ENCODE results near the gene C4B. TPM values are rescaled to one million over a fixed set of nuclear protein-coding genes. Genes with fewer than 3 reads are reported as not detected.

The C4B gene
- polyA plus RNA-seq, 6 donors from 2014 or later = 0.60 to 1.0 TPM; not detected in 4

DNA sequence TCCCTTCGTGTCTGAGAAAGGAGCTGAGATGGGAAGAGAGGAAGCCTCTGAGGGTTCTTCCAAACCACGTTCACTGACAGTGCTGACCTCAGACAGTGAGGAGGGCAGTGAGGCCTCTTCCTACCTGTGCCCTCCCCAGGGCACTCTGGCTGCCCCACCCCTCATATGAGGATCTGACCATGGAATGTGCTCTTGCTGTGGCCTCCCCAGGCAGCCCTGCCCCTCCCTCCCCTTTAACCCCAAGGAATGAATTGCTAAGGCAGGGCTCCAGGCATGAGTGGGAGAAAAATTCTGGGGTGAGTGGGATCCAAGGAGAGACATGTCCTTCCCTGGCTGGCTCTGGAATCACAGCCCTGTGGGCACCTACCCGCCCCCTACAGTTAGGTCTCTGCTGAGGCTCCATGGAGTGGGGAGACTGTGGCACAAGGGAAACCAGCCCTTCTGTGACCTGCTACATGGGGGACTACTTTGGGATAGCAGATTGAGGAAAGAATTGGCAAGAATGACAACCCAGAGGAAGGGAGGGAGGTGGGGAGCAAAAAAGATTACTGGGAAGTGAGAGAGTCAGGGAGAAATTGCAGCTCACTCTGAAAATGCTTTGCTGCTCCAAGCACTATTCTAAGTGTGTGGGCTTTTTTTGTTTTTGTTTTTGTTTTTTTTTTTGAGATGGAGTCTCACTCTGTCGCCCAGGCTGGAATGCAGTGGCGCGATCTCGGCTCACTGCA, 65.1 kb downstream of the C4B start:
- H3K4me1 Mint-ChIP-seq = peaks cover 0 to 4% (median 0%) of the 10 kb centered on the region in 3 donors
- ATAC-seq (ENCODE audit: low read depth in 2 of 2) = no peak
- H3K36me3 Mint-ChIP-seq = peaks cover 0 to 7% of the 10 kb centered on the region in 2 donors
- H3K4me3 Mint-ChIP-seq = no peak overlapping the region
- no peak overlapping the region for H3K27ac Mint-ChIP-seq
- H3K9me3 Mint-ChIP-seq = no peaks in the 10 kb centered on the region
- H3K27me3 Mint-ChIP-seq = peaks cover 21 to 59% (median 44%) of the 10 kb centered on the region in 3 donors
- no peak for DNase-seq

DNA sequence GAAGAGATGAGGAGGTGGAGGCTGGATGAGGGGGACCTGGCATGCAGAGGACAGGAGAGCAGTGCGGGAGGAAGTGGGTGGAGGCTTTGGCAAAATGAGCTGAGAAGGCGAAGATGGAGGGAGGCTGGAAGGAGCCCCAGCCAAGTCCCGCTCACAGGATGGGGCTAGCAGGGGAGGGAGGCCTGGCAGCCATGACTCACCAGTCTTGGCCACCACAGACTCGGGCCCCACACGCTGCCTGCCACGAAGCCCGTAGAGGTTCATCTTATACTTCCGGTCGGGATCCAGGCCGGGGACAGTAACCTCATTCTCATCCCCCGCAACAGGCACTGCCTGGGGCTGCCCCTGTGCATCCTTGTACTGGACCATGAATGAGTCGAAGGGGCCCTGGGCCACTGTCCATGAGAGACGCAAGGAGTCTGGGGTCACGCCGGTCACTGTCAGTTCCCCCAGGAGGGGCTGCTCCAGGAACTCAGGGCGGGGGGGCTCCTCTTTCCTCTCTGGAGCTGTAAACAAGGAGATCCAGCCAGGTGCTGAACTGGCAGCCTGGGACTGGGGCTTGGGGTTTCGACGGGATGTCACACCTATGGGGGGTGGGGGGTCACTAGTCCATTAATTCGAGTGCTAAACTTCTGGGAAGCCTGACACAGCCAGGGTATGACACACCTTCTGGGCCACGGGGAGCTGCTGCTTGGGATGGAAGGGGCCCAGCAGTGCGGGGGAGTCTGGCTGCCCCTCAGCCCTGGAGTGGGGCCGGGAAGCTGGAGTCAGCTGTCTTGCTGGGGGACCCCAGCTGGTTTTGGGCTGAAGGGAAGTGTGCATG, 66.8 kb downstream of the C4B start:
- peaks cover 35 to 65% (median 52%) of the 10 kb centered on the region in 3 donors for H3K27me3 Mint-ChIP-seq
- no peak for DNase-seq
- ATAC-seq (ENCODE audit: low read depth in 2 of 2) = no peak
- H3K27ac Mint-ChIP-seq = peak overlapping the region in 1 of 6 donors; percentile 63
- H3K9me3 Mint-ChIP-seq = peaks cover 0 to 2% (median 0%) of the 10 kb centered on the region in 7 donors
- H3K4me1 Mint-ChIP-seq = peaks cover 0 to 4% (median 0%) of the 10 kb centered on the region in 3 donors
- H3K4me3 Mint-ChIP-seq = no peak overlapping the region
- peaks cover 0 to 7% of the 10 kb centered on the region in 2 donors for H3K36me3 Mint-ChIP-seq

DNA sequence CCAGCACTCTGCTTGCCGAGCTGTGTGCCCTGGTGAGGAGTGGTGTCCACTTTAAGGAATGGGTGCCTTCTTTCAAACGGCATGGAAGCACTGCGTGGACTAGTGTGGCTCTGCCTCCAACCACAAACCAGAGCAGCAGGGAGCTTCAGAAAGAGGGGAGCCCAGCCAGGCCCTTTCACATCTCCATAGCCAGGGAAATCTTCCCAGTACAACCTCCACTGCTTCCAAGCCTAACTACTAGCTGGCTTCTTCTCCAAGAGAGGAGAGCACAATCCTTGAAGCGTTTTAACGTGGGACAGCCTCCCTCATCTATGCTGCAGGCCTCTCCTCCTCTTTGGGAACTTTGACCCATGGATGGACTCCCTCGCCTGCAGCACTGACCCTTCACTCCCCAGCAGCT, 67.9 kb downstream of the C4B start:
- Mint-ChIP-seq H3K27me3 (peaks cover 35 to 73% (median 60%) of the 10 kb centered on the region in 3 donors), H3K4me1 (peaks cover 0 to 7% (median 5%) of the 10 kb centered on the region in 3 donors), H3K9me3 (peaks cover 0 to 2% (median 0%) of the 10 kb centered on the region in 7 donors), H3K27ac (no peak overlapping the region), H3K4me3 (no peak overlapping the region), H3K36me3 (peaks cover 0 to 7% of the 10 kb centered on the region in 2 donors)
- DNase-seq (no peak), ATAC-seq (ENCODE audit: low read depth in 2 of 2) (no peak)

DNA sequence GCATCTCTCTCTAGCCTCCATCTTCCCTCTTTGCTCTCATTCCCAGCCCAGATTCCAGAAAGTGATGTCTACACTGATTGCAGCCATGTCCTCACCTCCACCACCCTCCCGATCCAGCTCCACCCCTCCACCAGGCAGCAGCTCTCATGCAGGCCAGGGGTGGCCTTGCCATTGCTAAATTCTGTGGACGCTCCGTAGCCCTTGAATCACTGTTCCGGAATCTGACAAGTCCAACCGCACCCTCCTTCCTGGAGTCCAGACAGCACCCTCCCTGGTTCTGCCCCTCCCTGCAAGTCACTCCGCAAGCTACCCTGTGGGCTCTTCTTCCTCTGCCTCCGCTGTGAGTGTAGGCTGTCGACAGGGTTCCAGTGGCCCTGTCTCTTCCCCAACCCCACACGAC, 68.3 kb downstream of the C4B start:
- Mint-ChIP-seq H3K27ac (peak overlapping the region in 1 of 6 donors; percentile 60), H3K36me3 (peaks cover 0 to 7% of the 10 kb centered on the region in 2 donors), H3K4me1 (peaks cover 0 to 7% (median 5%) of the 10 kb centered on the region in 3 donors), H3K9me3 (peaks cover 0 to 2% (median 0%) of the 10 kb centered on the region in 7 donors), H3K27me3 (peaks cover 35 to 73% (median 60%) of the 10 kb centered on the region in 3 donors), H3K4me3 (no peak overlapping the region)
- ATAC-seq (ENCODE audit: low read depth in 2 of 2) (no peak), DNase-seq (no peak)

DNA sequence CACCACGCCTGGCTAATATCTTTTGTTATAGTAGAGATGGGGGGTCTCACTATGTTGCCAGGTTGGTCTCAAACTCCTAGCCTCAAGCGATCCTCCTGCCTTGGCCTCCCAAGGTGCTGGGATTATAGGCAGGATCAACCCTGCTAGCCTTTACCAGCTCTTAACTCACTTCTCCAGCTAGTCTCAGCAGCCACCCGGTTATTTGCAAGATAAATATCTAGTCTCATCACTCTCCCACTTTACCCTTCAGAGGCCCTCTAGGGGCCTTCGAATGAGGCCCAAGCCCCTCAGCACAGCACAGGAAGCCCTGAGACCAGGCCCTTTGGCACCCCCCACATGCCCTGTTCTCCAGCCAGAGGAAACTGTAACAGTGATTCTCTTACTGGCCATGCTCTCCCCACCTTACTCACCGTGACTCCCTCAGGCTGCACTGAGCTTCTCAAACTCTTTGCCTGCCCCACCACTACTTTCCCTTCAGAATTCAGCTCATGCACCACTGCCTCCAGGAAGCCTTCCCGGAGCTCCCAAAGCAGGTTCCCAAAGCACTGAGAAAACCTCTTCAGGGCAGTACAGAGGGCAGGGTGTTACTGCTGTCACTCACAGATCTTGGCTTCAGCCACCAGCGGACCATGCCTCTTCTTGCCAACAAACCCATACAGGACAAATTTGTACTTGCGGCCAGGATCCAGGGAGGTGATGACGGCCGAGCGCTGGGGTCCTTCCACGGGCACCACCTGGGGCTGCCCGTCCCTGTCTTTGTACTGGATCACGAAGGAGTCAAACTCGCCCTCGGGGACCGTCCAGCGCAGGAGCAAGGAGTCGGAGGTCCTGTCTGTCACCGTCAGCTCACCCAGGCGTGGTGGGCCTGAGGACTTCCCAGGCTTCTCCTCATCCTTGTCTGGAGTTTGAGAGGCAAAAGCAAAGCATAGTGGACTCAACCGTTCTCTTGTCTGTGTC, 69.5 kb downstream of the C4B start:
- peaks cover 0 to 7% (median 5%) of the 10 kb centered on the region in 3 donors for H3K4me1 Mint-ChIP-seq
- ATAC-seq (ENCODE audit: low read depth in 2 of 2) = no peak
- peak overlapping the region in 1 of 8 donors; percentile 37 for H3K4me3 Mint-ChIP-seq
- H3K36me3 Mint-ChIP-seq = peaks cover 0 to 7% of the 10 kb centered on the region in 2 donors
- no peak for DNase-seq
- H3K27me3 Mint-ChIP-seq = peaks cover 35 to 80% (median 65%) of the 10 kb centered on the region in 3 donors
- H3K9me3 Mint-ChIP-seq = peaks cover 0 to 2% (median 0%) of the 10 kb centered on the region in 7 donors
- H3K27ac Mint-ChIP-seq = peak overlapping the region in 1 of 6 donors; percentile 6

DNA sequence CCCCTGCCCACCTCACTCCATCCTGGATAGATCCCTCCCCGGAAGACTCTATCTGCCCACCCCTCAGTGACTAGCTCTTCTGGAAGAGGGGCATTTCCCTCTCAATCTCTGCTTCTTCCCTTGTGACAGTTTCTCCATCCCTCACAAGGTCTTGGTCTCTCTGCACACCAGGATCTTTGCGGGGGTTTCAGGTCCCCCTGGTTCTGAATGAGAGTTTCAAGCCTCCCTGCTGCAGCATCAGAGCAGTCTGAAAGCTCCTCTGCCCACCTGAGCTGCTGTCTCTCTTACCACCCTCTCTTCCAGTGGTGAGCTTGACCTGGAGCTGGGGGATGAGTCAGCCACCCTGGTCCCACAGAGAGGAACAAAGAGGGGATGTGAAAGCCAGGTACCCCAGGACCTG, 70.2 kb downstream of the C4B start:
- ATAC-seq (ENCODE audit: low read depth in 2 of 2) = no peak
- H3K27me3 Mint-ChIP-seq = peaks cover 36 to 82% (median 71%) of the 10 kb centered on the region in 3 donors
- no peak for DNase-seq

More for the DNA sequence above, 70.2 kb downstream of the C4B start:
- Mint-ChIP-seq H3K27ac (no peak overlapping the region), H3K4me3 (peak overlapping the region in 2 of 8 donors; percentile 16 to 71), H3K4me1 (peaks cover 0 to 11% (median 5%) of the 10 kb centered on the region in 3 donors), H3K36me3 (peaks cover 0 to 7% of the 10 kb centered on the region in 2 donors), H3K9me3 (peaks cover 0 to 2% (median 0%) of the 10 kb centered on the region in 7 donors)

Other genes with a start within 250 kb of the C4B start
- gene VWA7, start 237.5 kb upstream of the C4B start, polyA plus RNA-seq (ENCODE audit: low read depth in 6 of 6) = under 1 TPM in 2 of 6 donors, not detected in 4; 0.13 to 0.29 TPM
- gene VARS1, start 219.0 kb upstream of the C4B start, polyA plus RNA-seq (ENCODE audit: low read depth in 6 of 6) = 10 to 100 TPM; 42.2 to 70.6 (median 50.3) TPM
- gene LSM2, start 207.8 kb upstream of the C4B start, polyA plus RNA-seq (ENCODE audit: low read depth in 6 of 6) = 100 to 1,000 TPM in 1 of 6 donors, 10 to 100 TPM in 5; 75.4 to 107 (median 92.4) TPM
- gene HSPA1L, start 199.5 kb upstream of the C4B start, polyA plus RNA-seq (ENCODE audit: low read depth in 6 of 6) = 1 to 10 TPM in 1 of 6 donors, under 1 TPM in 4, not detected in 1; 0.45 to 1.4 (median 0.71) TPM
- gene HSPA1A, start 199.3 kb upstream of the C4B start, polyA plus RNA-seq (ENCODE audit: low read depth in 6 of 6) = 10 to 100 TPM in 2 of 6 donors, 1 to 10 TPM in 3, under 1 TPM in 1; 0.23 to 12.1 (median 7.9) TPM
- gene HSPA1B, start 187.1 kb upstream of the C4B start, polyA plus RNA-seq (ENCODE audit: low read depth in 6 of 6) = 1 to 10 TPM; 1.1 to 2.8 (median 1.8) TPM
- gene NEU1, start 152.0 kb upstream of the C4B start, polyA plus RNA-seq (ENCODE audit: low read depth in 6 of 6) = 10 to 100 TPM; 10.9 to 19.5 (median 18.2) TPM
- not detected for gene SLC44A4, start 135.8 kb upstream of the C4B start, polyA plus RNA-seq (ENCODE audit: low read depth in 6 of 6)
- 10 to 100 TPM; 29.9 to 50.7 (median 35.9) TPM for gene EHMT2, start 117.1 kb upstream of the C4B start, polyA plus RNA-seq (ENCODE audit: low read depth in 6 of 6)
- under 1 TPM in 1 of 6 donors, not detected in 5; 0.20 TPM for gene ZBTB12, start 112.7 kb upstream of the C4B start, polyA plus RNA-seq (ENCODE audit: low read depth in 6 of 6)
- under 1 TPM in 1 of 6 donors, not detected in 5; 0.31 TPM for gene C2, start 87.1 kb upstream of the C4B start, polyA plus RNA-seq (ENCODE audit: low read depth in 6 of 6)
- gene CFB, start 68.7 kb upstream of the C4B start, polyA plus RNA-seq (ENCODE audit: low read depth in 6 of 6) = 1 to 10 TPM in 3 of 6 donors, under 1 TPM in 1, not detected in 2; 0.68 to 1.6 (median 1.1) TPM
- gene NELFE, start 55.8 kb upstream of the C4B start, polyA plus RNA-seq (ENCODE audit: low read depth in 6 of 6) = 100 to 1,000 TPM in 1 of 6 donors, 10 to 100 TPM in 5; 59.1 to 104 (median 65.3) TPM
- 10 to 100 TPM; 10.7 to 21.0 (median 18.1) TPM for gene SKIC2, start 55.6 kb upstream of the C4B start, polyA plus RNA-seq (ENCODE audit: low read depth in 6 of 6)
- gene DXO, start 42.7 kb upstream of the C4B start, polyA plus RNA-seq (ENCODE audit: low read depth in 6 of 6) = 10 to 100 TPM; 15.5 to 24.0 (median 20.5) TPM
- gene C4A, start 32.7 kb upstream of the C4B start, polyA plus RNA-seq (ENCODE audit: low read depth in 6 of 6) = under 1 TPM in 3 of 6 donors, not detected in 3; 0.27 to 0.54 (median 0.29) TPM
- not detected for gene CYP21A2, start 23.6 kb downstream of the C4B start, polyA plus RNA-seq (ENCODE audit: low read depth in 6 of 6)
- under 1 TPM in 2 of 6 donors, not detected in 4; 0.23 to 0.44 TPM for gene TNXB, start 94.5 kb downstream of the C4B start, polyA plus RNA-seq (ENCODE audit: low read depth in 6 of 6)
- gene ATF6B, start 113.5 kb downstream of the C4B start, polyA plus RNA-seq (ENCODE audit: low read depth in 6 of 6) = 10 to 100 TPM; 25.7 to 35.0 (median 32.4) TPM
- gene FKBPL, start 115.5 kb downstream of the C4B start, polyA plus RNA-seq (ENCODE audit: low read depth in 6 of 6) = 1 to 10 TPM in 5 of 6 donors, not detected in 1; 1.0 to 3.4 (median 1.6) TPM
- not detected for gene PRRT1, start 137.1 kb downstream of the C4B start, polyA plus RNA-seq (ENCODE audit: low read depth in 6 of 6)
- 1 to 10 TPM in 4 of 6 donors, under 1 TPM in 1, not detected in 1; 0.96 to 3.0 (median 2.0) TPM for gene PPT2, start 139.3 kb downstream of the C4B start, polyA plus RNA-seq (ENCODE audit: low read depth in 6 of 6)
- gene EGFL8, start 149.8 kb downstream of the C4B start, polyA plus RNA-seq (ENCODE audit: low read depth in 6 of 6) = not detected
- 10 to 100 TPM in 5 of 6 donors, 1 to 10 TPM in 1; 9.1 to 20.6 (median 13.1) TPM for gene AGPAT1, start 161.3 kb downstream of the C4B start, polyA plus RNA-seq (ENCODE audit: low read depth in 6 of 6)
- gene RNF5, start 163.6 kb downstream of the C4B start, polyA plus RNA-seq (ENCODE audit: low read depth in 6 of 6) = 100 to 1,000 TPM in 3 of 6 donors, 10 to 100 TPM in 3; 85.9 to 116 (median 102) TPM
- 1 to 10 TPM in 1 of 6 donors, under 1 TPM in 3, not detected in 2; 0.32 to 1.1 (median 0.63) TPM for gene AGER, start 169.5 kb downstream of the C4B start, polyA plus RNA-seq (ENCODE audit: low read depth in 6 of 6)
- 1 to 10 TPM in 5 of 6 donors, under 1 TPM in 1; 0.64 to 4.0 (median 3.1) TPM for gene PBX2, start 175.4 kb downstream of the C4B start, polyA plus RNA-seq (ENCODE audit: low read depth in 6 of 6)
- gene GPSM3, start 177.8 kb downstream of the C4B start, polyA plus RNA-seq (ENCODE audit: low read depth in 6 of 6) = 100 to 1,000 TPM in 5 of 6 donors, 10 to 100 TPM in 1; 99.0 to 145 (median 125) TPM
- 1 to 10 TPM; 5.1 to 10.0 (median 8.4) TPM for gene NOTCH4, start 209.3 kb downstream of the C4B start, polyA plus RNA-seq (ENCODE audit: low read depth in 6 of 6)